HUES48 (cell line): ENCODE measurements around the gene ANO2.

Source experiments
- H3K27ac ChIP-seq: one replicate; pipeline ENCODE4 v1.7.0; 2013; ENCODE audit warnings: low read depth, low read length, inconsistent platforms
- H3K27me3 ChIP-seq: 2 replicates; pipeline ENCODE4 v1.6.1; 2013; ENCODE audit warnings: mild to moderate bottlenecking, low read length; ENCODE audit not compliant: control insufficient read depth, insufficient read depth
- H3K36me3 ChIP-seq: 2 replicates; pipeline ENCODE4 v1.6.1; 2013; ENCODE audit warnings: low read length; ENCODE audit not compliant: control insufficient read depth, insufficient read depth
- H3K4me1 ChIP-seq: 2 replicates; pipeline ENCODE4 v1.6.1; 2013; ENCODE audit warnings: mild to moderate bottlenecking, low read length; ENCODE audit not compliant: control insufficient read depth, insufficient read depth
- H3K4me3 ChIP-seq: 2 replicates; pipeline ENCODE4 v1.5.1; 2013; ENCODE audit warnings: mild to moderate bottlenecking, low read depth, low read length
- H3K9ac ChIP-seq: 2 replicates; pipeline ENCODE4 v1.6.1; 2013; ENCODE audit warnings: mild to moderate bottlenecking, low read depth, low read length, moderate library complexity
- H3K9me3 ChIP-seq: 2 replicates; pipeline ENCODE4 v1.6.1; 2013; ENCODE audit warnings: low read length; ENCODE audit not compliant: control insufficient read depth, insufficient read depth

The ANO2 gene

GRCh38 chr12:5792343-5792742, 152.7 kb downstream of the ANO2 start:
- no peak overlapping the region for H3K9ac ChIP-seq
- no peaks in the 10 kb centered on the region for H3K9me3 ChIP-seq
- no peak overlapping the region for H3K4me3 ChIP-seq
- no peak overlapping the region for H3K27ac ChIP-seq
- no peaks in the 10 kb centered on the region for H3K4me1 ChIP-seq
- no peaks in the 10 kb centered on the region for H3K27me3 ChIP-seq
- no peaks in the 10 kb centered on the region for H3K36me3 ChIP-seq

GRCh38 chr12:5789469-5789968, 155.5 kb downstream of the ANO2 start:
- no peak overlapping the region for H3K9ac ChIP-seq
- H3K27me3 ChIP-seq, result no peaks in the 10 kb centered on the region
- H3K4me1 ChIP-seq, result no peaks in the 10 kb centered on the region
- no peaks in the 10 kb centered on the region for H3K36me3 ChIP-seq
- no peak overlapping the region for H3K27ac ChIP-seq
- no peak overlapping the region for H3K4me3 ChIP-seq
- H3K9me3 ChIP-seq, result no peaks in the 10 kb centered on the region

- no peak overlapping the region for H3K9ac ChIP-seq
- H3K27ac ChIP-seq, result no peak overlapping the region
- H3K4me3 ChIP-seq, result no peak overlapping the region
- H3K4me1 ChIP-seq, result no peaks in the 10 kb centered on the region
- no peaks in the 10 kb centered on the region for H3K27me3 ChIP-seq
- H3K9me3 ChIP-seq, result no peaks in the 10 kb centered on the region
- H3K36me3 ChIP-seq, result no peaks in the 10 kb centered on the region
Observed at GRCh38 chr12:5787828-5788227, 157.2 kb downstream of the ANO2 start.

- no peaks in the 10 kb centered on the region for H3K4me1 ChIP-seq
- H3K9ac ChIP-seq, result no peak overlapping the region
- H3K27ac ChIP-seq, result no peak overlapping the region
- H3K27me3 ChIP-seq, result no peaks in the 10 kb centered on the region
- H3K9me3 ChIP-seq, result no peaks in the 10 kb centered on the region
- H3K36me3 ChIP-seq, result no peaks in the 10 kb centered on the region
- no peak overlapping the region for H3K4me3 ChIP-seq
Observed at GRCh38 chr12:5785601-5786000, 159.5 kb downstream of the ANO2 start.

- Histone ChIP-seq H3K9me3 (no peaks in the 10 kb centered on the region), H3K4me1 (no peaks in the 10 kb centered on the region), H3K9ac (no peak overlapping the region)
Observed at GRCh38 chr12:5784462-5785130, 160.5 kb downstream of the ANO2 start.

GRCh38 chr12:5783289-5783920, 161.7 kb downstream of the ANO2 start:
- H3K4me3 ChIP-seq, result no peak overlapping the region
- no peak overlapping the region for H3K27ac ChIP-seq
- no peak overlapping the region for H3K9ac ChIP-seq
- H3K9me3 ChIP-seq, result no peaks in the 10 kb centered on the region
- no peaks in the 10 kb centered on the region for H3K36me3 ChIP-seq
- H3K4me1 ChIP-seq, result no peaks in the 10 kb centered on the region
- H3K27me3 ChIP-seq, result no peaks in the 10 kb centered on the region

More at GRCh38 chr12:5784462-5785130, 160.5 kb downstream of the ANO2 start:
- Histone ChIP-seq H3K27me3 (no peaks in the 10 kb centered on the region), H3K36me3 (no peaks in the 10 kb centered on the region), H3K4me3 (no peak overlapping the region), H3K27ac (no peak overlapping the region)

GRCh38 chr12:5780536-5780935, 164.5 kb downstream of the ANO2 start:
- no peak overlapping the region for H3K9ac ChIP-seq
- no peaks in the 10 kb centered on the region for H3K27me3 ChIP-seq
- no peaks in the 10 kb centered on the region for H3K36me3 ChIP-seq
- no peak overlapping the region for H3K27ac ChIP-seq
- no peaks in the 10 kb centered on the region for H3K4me1 ChIP-seq
- H3K4me3 ChIP-seq, result no peak overlapping the region
- H3K9me3 ChIP-seq, result no peaks in the 10 kb centered on the region

- Histone ChIP-seq H3K36me3 (no peaks in the 10 kb centered on the region), H3K9ac (no peak overlapping the region), H3K27ac (no peak overlapping the region), H3K9me3 (no peaks in the 10 kb centered on the region), H3K27me3 (no peaks in the 10 kb centered on the region), H3K4me3 (no peak overlapping the region), H3K4me1 (no peaks in the 10 kb centered on the region)
Observed at GRCh38 chr12:5779401-5779800, 165.7 kb downstream of the ANO2 start.

- Histone ChIP-seq H3K4me1 (no peaks in the 10 kb centered on the region), H3K27me3 (no peaks in the 10 kb centered on the region), H3K9me3 (no peaks in the 10 kb centered on the region), H3K9ac (no peak overlapping the region), H3K27ac (no peak overlapping the region), H3K4me3 (no peak overlapping the region), H3K36me3 (no peaks in the 10 kb centered on the region)
Observed at GRCh38 chr12:5778821-5779220, 166.2 kb downstream of the ANO2 start.

- Histone ChIP-seq H3K27me3 (no peaks in the 10 kb centered on the region), H3K4me3 (no peak overlapping the region), H3K9ac (no peak overlapping the region), H3K9me3 (no peaks in the 10 kb centered on the region), H3K4me1 (no peaks in the 10 kb centered on the region), H3K27ac (no peak overlapping the region), H3K36me3 (no peaks in the 10 kb centered on the region)
Observed at GRCh38 chr12:5777451-5777850, 167.6 kb downstream of the ANO2 start.

- Histone ChIP-seq H3K4me3 (no peak overlapping the region), H3K27ac (no peak overlapping the region), H3K36me3 (no peaks in the 10 kb centered on the region), H3K27me3 (no peaks in the 10 kb centered on the region), H3K9me3 (no peaks in the 10 kb centered on the region), H3K9ac (no peak overlapping the region), H3K4me1 (no peaks in the 10 kb centered on the region)
Observed at GRCh38 chr12:5776091-5776490, 169.0 kb downstream of the ANO2 start.
